Psoas muscle (tissue), 8 donors: ENCODE measurements around the gene DISP2. TPM values are rescaled to one million over a fixed set of nuclear protein-coding genes. Genes with fewer than 3 reads are reported as not detected.

ENCODE experiments used
- ATAC-seq, 4 donors: fragments of 200-7000 bp; cut with Tn5 transposase; one replicate each; pipeline ENCODE4 v1.9.1; 2020; ENCODE audit warnings: moderate library complexity in 3 of 4, mild to moderate bottlenecking in 2 of 4
- DNase-seq, 2 donors: peaks; one replicate each; pipeline ENCODE4 v3.0.0-alpha.2; 2020
- H3K27ac ChIP-seq: fragments of 200-600 bp; one replicate; pipeline ENCODE4 v1.8.0; 2022
- H3K27me3 ChIP-seq, 3 donors: fragments of 200-600 bp in 1 of 3; one replicate each; pipeline versions ENCODE4 v1.6.1 to v1.8.0; 2013 to 2022; ENCODE audit warnings: low read length in 2 of 3, mild to moderate bottlenecking in 2 of 3, moderate library complexity in 1 of 3; ENCODE audit not compliant: insufficient read depth in 3 of 3
- H3K36me3 ChIP-seq, 2 donors: fragments of 200-600 bp in 1 of 2; one replicate each; pipeline versions ENCODE4 v1.6.1 to v1.8.0; 2013 to 2022; ENCODE audit warnings: low read depth in 1 of 2, mild to moderate bottlenecking in 1 of 2, moderate library complexity in 1 of 2; ENCODE audit not compliant: insufficient read depth in 1 of 2
- H3K4me1 ChIP-seq: fragments of 200-600 bp; one replicate; pipeline ENCODE4 v1.8.0; 2022
- H3K4me3 ChIP-seq: fragments of 200-600 bp; one replicate; pipeline ENCODE4 v1.8.0; 2022; ENCODE audit warnings: mild to moderate bottlenecking
- H3K9me3 ChIP-seq: fragments of 200-600 bp; one replicate; pipeline ENCODE4 v1.8.0; 2022
- CTCF ChIP-seq: fragments of 200-600 bp; IDR thresholded peaks from one replicate; pipeline ENCODE4 v1.8.0; 2022; ENCODE audit warnings: antibody characterized with exemption
- WGBS, 3 donors: extraction: QIAGEN DNeasy Blood & Tissue Kit; methylation state at CpG; one replicate each; pipeline versions ENCODE4 v1.1.6 to v1.1.7; 2013; 5-methylcytosine and 5-hydroxymethylcytosine counted together
- intact Hi-C, 2 donors: fragments of 100-400 bp; cut with DNase I; formaldehyde crosslinking; loops; one replicate each; pipeline versions ENCODE4 v1.11.0 to v1.14.2; 2022
- polyA plus RNA-seq, 3 donors: library from polyadenylated mRNA; stranded (reverse); fragments of 200-250 nt; gene quantifications; one replicate each; pipeline ENCODE4 v1.2.3, GENCODE V29; 2013
- total RNA-seq, 4 donors: library from RNA; stranded (reverse); fragmentation: NEBNext Ultra II Directional in 2 of 4; extraction: Animal tissue kit (Norgen Biotek cat#: 25700) in 2 of 4; gene quantifications; one replicate each; pipeline versions ENCODE4 v1.2.1 to v1.2.4, GENCODE V29; 2021 to 2023
- donor health status: healthy with polysubstance abuse.
- donor health status: DM: no; HTN: no; CAD: no; lungs with moderate emphysema.
- donor health status: Bipolar disorder and iron deficiency.
- donor health status: healthy.
- donor health status: DM: yes; HTN: yes; CAD: no.
- donor health status: DM: no; HTN: no; CAD: no.
- donor health status: DM: no; HTN: no; CAD: no.
- donor health status: DM: yes; HTN: yes; CAD: no.

The DISP2 gene
- total and polyA plus RNA-seq, 7 donors: 0.05 to 2.4 (median 0.62) TPM

- Histone ChIP-seq H3K36me3 (no peaks in the 10 kb centered on the region), H3K27me3 (no peaks in the 10 kb centered on the region), H3K4me1 (peaks cover 21% of the 10 kb centered on the region), H3K4me3 (no peak overlapping the region), H3K9me3 (no peaks in the 10 kb centered on the region), H3K27ac (no peak overlapping the region)
- ATAC-seq (no peak), DNase-seq (no peak)
- TF ChIP-seq CTCF: no peak
- intact Hi-C loops: no loop called here
- WGBS, 3 donors: 91 to 97% (median 94%) methylated on average over 5 of the region's 5 CpGs
These were observed 67.7 kb downstream of the DISP2 start for GRCh38 chr15:40425681-40426080.

- no peaks in the 10 kb centered on the region for H3K36me3 ChIP-seq
- ATAC-seq (no peak), DNase-seq (no peak)
- H3K27ac ChIP-seq: no peak overlapping the region
- intact Hi-C loops: no loop called here
- no peaks in the 10 kb centered on the region for H3K9me3 ChIP-seq
- no peak for TF ChIP-seq CTCF
- H3K27me3 ChIP-seq: no peaks in the 10 kb centered on the region
- no peak overlapping the region for H3K4me3 ChIP-seq
- H3K4me1 ChIP-seq: peaks cover 9% of the 10 kb centered on the region
- WGBS, 3 donors: 89 to 93% (median 93%) methylated on average over 9 of the region's 9 CpGs
These were observed 69.2 kb downstream of the DISP2 start for GRCh38 chr15:40427188-40427587.

DNA sequence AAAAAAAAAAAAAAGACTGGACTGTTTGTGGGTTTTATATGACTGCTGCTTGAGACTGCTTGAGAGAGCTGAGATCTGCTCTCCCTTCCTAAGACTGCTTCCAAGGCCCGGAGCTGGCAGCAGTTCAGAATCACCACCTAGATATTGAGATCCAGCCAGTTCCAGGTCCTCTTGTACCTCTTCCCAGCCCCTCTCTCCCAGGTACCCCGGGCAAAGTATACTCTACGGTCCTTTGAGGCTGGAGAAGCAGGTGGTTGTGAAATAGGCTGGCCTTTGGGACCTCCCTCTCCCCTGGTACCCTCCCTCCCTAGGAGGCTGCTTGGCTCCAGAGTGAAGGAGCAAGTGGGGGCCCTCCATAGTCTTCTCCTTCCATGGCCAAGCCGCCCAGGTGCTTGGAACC, 70.2 kb downstream of the DISP2 start:
- H3K27me3 ChIP-seq: no peaks in the 10 kb centered on the region
- H3K4me3 ChIP-seq: no peak overlapping the region
- WGBS, 3 donors: 90 to 92% (median 90%) methylated on average over 4 of the region's 4 CpGs
- no peak for TF ChIP-seq CTCF
- H3K27ac ChIP-seq: no peak overlapping the region
- no peaks in the 10 kb centered on the region for H3K36me3 ChIP-seq
- ATAC-seq (no peak), DNase-seq (no peak)
- intact Hi-C loops: no loop called here
- peaks cover 9% of the 10 kb centered on the region for H3K4me1 ChIP-seq
- H3K9me3 ChIP-seq: no peaks in the 10 kb centered on the region

Other genes with a start within 250 kb of the DISP2 start
- 1 to 10 TPM; 1.5 to 5.9 (median 3.7) TPM for gene BMF, start 249.3 kb upstream of the DISP2 start, total RNA-seq
- 1 to 10 TPM in 2 of 3 donors, under 1 TPM in 1; 0.65 to 7.2 (median 3.4) TPM for gene BMF, start 249.3 kb upstream of the DISP2 start, polyA plus RNA-seq
- gene BUB1B, start 197.2 kb upstream of the DISP2 start, total RNA-seq: 1 to 10 TPM in 1 of 4 donors, under 1 TPM in 1, not detected in 2; 0.71 to 1.0 TPM
- gene BUB1B, start 197.2 kb upstream of the DISP2 start, polyA plus RNA-seq: under 1 TPM in 2 of 3 donors, not detected in 1; 0.10 to 0.42 TPM
- 1 to 10 TPM in 2 of 4 donors, under 1 TPM in 2; 0.44 to 3.0 (median 1.2) TPM for gene PAK6, start 119.2 kb upstream of the DISP2 start, total RNA-seq
- gene PAK6, start 119.2 kb upstream of the DISP2 start, polyA plus RNA-seq: 1 to 10 TPM in 1 of 3 donors, under 1 TPM in 2; 0.03 to 1.1 (median 0.47) TPM
- gene ANKRD63, start 75.2 kb upstream of the DISP2 start, total RNA-seq: not detected
- gene ANKRD63, start 75.2 kb upstream of the DISP2 start, polyA plus RNA-seq: not detected
- gene PLCB2, start 50.3 kb upstream of the DISP2 start, total RNA-seq: 1 to 10 TPM; 1.7 to 4.6 (median 3.5) TPM
- 1 to 10 TPM in 2 of 3 donors, under 1 TPM in 1; 0.73 to 2.0 (median 1.6) TPM for gene PLCB2, start 50.3 kb upstream of the DISP2 start, polyA plus RNA-seq
- 10 to 100 TPM; 22.3 to 32.4 (median 28.9) TPM for gene INAFM2, start 34.5 kb upstream of the DISP2 start, total RNA-seq
- 10 to 100 TPM in 1 of 3 donors, 1 to 10 TPM in 2; 5.8 to 14.5 (median 7.9) TPM for gene INAFM2, start 34.5 kb upstream of the DISP2 start, polyA plus RNA-seq
- 100 to 1,000 TPM in 3 of 4 donors, 10 to 100 TPM in 1; 87.0 to 161 (median 129) TPM for gene CCDC9B, start 17.3 kb upstream of the DISP2 start, total RNA-seq
- gene CCDC9B, start 17.3 kb upstream of the DISP2 start, polyA plus RNA-seq: 10 to 100 TPM; 14.5 to 50.5 (median 23.2) TPM
- gene PHGR1, start 7.2 kb upstream of the DISP2 start, total RNA-seq: not detected
- 1 to 10 TPM in 2 of 3 donors, under 1 TPM in 1; 0.49 to 4.8 (median 1.4) TPM for gene PHGR1, start 7.2 kb upstream of the DISP2 start, polyA plus RNA-seq
- gene KNSTRN, start 24.5 kb downstream of the DISP2 start, total RNA-seq: 10 to 100 TPM in 2 of 4 donors, 1 to 10 TPM in 2; 7.7 to 21.3 (median 11.6) TPM
- gene KNSTRN, start 24.5 kb downstream of the DISP2 start, polyA plus RNA-seq: 10 to 100 TPM; 11.5 to 21.5 (median 18.7) TPM
- gene IVD, start 47.6 kb downstream of the DISP2 start, total RNA-seq: 100 to 1,000 TPM in 1 of 4 donors, 10 to 100 TPM in 3; 46.5 to 102 (median 61.4) TPM
- 10 to 100 TPM; 27.1 to 35.6 (median 32.6) TPM for gene IVD, start 47.6 kb downstream of the DISP2 start, polyA plus RNA-seq
- 10 to 100 TPM; 12.5 to 15.6 (median 13.4) TPM for gene BAHD1, start 82.7 kb downstream of the DISP2 start, total RNA-seq
- gene BAHD1, start 82.7 kb downstream of the DISP2 start, polyA plus RNA-seq: 10 to 100 TPM in 2 of 3 donors, 1 to 10 TPM in 1; 9.9 to 14.6 (median 12.3) TPM
- 1 to 10 TPM; 3.8 to 5.3 (median 4.2) TPM for gene CHST14, start 112.8 kb downstream of the DISP2 start, total RNA-seq
- 1 to 10 TPM; 2.5 to 4.5 (median 2.8) TPM for gene CHST14, start 112.8 kb downstream of the DISP2 start, polyA plus RNA-seq
- 10 to 100 TPM in 3 of 4 donors, 1 to 10 TPM in 1; 9.3 to 23.6 (median 19.8) TPM for gene CCDC32, start 206.8 kb downstream of the DISP2 start, total RNA-seq
- gene CCDC32, start 206.8 kb downstream of the DISP2 start, polyA plus RNA-seq: 10 to 100 TPM; 24.8 to 54.9 (median 38.5) TPM
- gene RPUSD2, start 211.1 kb downstream of the DISP2 start, total RNA-seq: 10 to 100 TPM in 3 of 4 donors, 1 to 10 TPM in 1; 8.7 to 12.5 (median 11.0) TPM
- 10 to 100 TPM in 2 of 3 donors, 1 to 10 TPM in 1; 9.4 to 10.9 (median 10.3) TPM for gene RPUSD2, start 211.1 kb downstream of the DISP2 start, polyA plus RNA-seq
- gene KNL1, start 236.0 kb downstream of the DISP2 start, total RNA-seq: under 1 TPM in 3 of 4 donors, not detected in 1; 0.04 to 0.50 (median 0.49) TPM
- gene KNL1, start 236.0 kb downstream of the DISP2 start, polyA plus RNA-seq: under 1 TPM in 2 of 3 donors, not detected in 1; 0.03 to 0.18 TPM